HUDEP-2 (cell line): ENCODE data around the gene FHDC1.

Experiments used
- DNase-seq, 76 experiments: peaks; one replicate each; lab custom pipeline; 2025; ENCODE audit not compliant: unreplicated experiment in 76 of 76; lab: John Stamatoyannopoulos, UW

The FHDC1 gene

GRCh38 chr4:152936446-152937335 lies 568 bp downstream of the FHDC1 start:
- peak in 40 of 76 experiments; percentile 3 to 57 (median 35) for DNase-seq

DNA sequence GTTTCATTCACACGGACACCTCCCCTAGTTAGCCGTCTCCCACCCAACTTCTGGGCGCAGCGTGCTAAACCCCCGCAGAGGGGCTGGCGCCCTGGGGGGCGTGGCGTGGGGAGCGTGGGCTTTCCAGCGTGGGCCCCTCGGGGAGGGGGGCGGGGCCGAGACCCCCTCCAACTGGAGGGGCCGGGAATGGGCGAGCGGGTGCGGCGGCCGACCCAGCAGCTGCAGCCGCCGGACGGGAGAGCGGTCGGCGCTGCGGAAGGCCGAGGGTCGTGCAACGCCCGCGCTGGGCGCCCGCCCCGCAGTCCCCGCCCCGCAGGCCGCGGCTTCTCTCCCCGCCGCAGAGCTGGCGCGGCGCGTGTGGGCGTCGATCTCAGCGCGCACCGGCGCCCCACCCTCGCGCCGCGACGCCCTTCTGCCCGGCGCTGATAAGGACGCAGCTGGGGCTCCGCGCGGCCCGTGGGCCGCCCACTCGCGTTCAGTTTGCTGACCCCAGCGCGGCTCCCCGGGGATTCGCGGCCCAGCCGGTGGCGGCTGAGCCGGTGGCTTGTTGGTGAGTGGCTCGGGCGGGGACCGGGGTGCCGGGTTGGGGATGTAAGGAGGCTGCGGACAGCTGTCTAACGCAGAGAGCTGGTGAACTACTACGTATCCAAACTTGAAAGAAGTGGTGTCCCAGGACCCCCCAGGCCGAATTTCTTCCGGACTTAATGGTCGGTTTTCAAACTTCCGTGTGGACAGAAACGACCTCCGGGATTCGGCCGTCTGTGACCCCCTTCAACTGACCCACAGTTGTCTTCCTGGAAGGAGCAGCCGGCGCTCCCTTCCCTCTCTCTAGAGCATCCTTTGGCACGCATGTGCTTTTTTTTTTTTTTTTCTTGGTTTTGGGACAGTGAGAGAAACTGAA lies 1.5 kb downstream of the FHDC1 start:
- peak in 68 of 76 experiments; percentile 2 to 80 (median 48) for DNase-seq

DNA sequence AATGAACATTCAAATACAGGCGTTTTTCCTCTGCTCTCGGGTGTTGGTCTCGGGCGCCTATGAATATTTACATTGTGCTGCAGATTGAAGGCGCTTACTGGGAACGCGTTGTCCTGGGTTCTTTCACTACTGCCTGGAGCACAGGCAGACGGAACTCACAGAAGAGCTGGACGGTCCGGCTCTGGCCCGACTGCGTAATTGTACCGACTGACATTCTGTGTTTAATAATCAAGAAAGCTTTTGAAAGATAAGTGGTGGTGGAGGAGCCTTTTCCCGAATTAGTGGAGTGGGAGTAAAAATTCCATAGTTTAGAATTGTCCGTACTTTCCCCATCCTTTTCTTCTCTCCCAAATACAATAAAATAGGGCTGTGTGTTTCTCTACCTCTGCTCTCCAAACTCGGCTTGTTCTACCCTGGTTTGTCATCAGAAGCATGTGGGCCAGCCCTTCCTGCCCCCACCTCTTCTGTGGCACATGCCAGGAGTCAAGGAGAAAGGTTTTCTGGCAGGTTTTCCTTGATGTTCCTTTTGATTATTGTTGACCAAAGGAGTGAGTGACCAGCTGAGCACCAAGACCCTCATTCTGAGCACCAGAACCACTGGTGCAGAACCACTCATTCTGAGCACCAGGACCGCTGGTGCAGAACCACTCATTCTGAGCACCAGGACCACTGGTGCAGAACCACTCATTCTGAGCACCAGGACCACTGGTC lies 2.3 kb downstream of the FHDC1 start:
- peak in 1 of 76 experiments; percentile 10 for DNase-seq

DNA sequence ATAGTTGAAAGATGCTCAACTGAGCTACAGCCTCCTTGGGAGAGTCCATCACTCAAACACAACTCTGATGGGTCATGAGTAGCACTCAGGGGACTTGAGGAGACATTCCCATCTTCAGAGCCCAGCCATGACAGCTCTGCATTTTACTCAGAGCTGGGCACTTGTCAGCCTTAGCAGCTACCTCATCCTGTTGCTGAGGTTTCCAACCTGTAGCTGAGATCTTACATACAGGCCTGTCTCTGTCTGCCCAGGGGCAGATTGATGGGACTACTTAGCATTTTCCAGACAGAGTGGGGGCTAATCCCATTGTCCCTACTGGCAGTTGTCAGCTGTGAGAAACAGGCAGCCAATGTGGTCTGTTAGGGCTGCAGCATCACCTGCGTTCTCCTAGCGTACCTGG lies 3.5 kb downstream of the FHDC1 start:
- no peak for DNase-seq

GRCh38 chr4:152940461-152940860 lies 4.3 kb downstream of the FHDC1 start:
- DNase-seq = peak in 1 of 76 experiments; percentile 4

GRCh38 chr4:152941411-152941810 lies 5.3 kb downstream of the FHDC1 start:
- DNase-seq = no peak

DNA sequence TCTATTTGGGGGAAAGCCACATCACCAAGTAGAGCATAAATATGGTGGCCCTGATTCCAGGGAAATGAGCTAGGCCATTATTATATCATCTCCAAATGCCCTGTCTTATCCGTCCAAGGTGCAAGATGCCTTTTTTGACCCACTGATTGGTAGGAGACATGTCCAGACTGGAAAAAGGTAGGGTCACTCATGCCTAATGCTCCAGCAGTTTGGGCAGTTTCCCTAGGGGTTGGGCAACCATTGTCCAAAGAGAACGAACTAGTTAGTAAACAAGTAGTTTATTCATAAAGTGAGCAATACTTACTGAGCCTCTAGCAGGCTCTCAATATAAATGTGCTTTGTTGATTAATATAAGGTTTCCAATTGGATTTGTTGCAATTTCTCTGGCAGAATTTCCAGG lies 6.2 kb downstream of the FHDC1 start:
- DNase-seq = no peak

DNA sequence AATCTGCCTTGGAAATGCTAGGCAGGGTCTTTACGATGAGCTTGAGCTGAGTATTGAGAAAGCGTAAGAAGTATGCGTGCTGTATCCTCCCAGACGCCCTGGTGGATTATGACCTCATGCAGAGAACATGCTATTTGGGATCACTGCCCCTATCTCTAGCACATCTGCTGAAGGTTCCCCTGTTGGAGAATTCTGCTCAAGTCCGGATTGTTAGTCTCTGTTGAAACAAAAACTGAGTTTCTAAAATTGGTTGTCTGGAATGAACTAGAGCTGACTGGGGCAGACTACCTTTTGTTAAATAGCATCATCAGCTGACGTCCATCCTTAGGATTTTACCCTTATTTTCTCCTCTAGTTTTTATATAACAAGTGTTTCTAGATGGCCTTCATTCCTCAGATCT lies 7.5 kb downstream of the FHDC1 start:
- no peak for DNase-seq

GRCh38 chr4:152944666-152945320 lies 8.7 kb downstream of the FHDC1 start:
- no peak for DNase-seq

DNA sequence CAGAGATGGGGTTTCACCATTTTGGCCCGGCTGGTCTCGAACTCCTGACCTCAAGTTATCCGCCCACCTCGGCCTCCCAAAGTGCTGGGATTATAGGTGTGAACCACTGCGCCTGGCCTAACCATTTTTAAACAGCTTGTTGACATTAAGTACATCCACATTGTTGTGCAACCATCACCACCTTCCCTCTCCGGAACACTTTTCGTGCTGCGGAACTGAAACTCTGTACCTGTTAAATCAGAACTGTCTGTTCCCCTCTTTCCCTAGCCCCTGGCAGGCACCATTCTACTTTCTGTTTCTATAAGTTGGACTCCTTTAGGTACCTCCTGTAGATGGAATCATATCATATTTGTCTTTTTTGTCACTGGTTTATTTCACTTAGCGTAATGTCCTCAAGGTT lies 9.5 kb downstream of the FHDC1 start:
- no peak for DNase-seq

GRCh38 chr4:152946446-152946845 lies 10.3 kb downstream of the FHDC1 start:
- no peak for DNase-seq

DNA sequence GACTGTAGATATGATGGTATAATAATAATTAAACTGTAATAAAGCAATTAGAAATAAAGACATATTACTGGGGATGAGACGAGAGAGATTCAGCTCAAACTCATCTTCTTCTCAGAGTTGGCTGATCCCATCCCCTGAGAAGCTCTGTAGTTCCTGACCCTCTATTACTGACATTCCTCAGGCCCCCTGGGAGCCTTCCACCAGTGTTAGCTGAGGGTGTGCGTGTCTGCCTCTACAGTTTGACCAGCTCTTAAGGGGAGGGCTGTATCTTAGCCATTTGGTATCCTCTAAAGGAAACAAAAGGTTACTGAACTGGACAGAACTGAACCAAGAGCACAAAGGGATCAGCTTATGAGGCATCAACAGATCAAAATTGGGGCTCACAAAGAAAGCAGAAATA lies 11.2 kb downstream of the FHDC1 start:
- DNase-seq = no peak

- DNase-seq = no peak
Observed at GRCh38 chr4:152949930-152950329, 13.8 kb downstream of the FHDC1 start.

- DNase-seq = no peak
Observed at GRCh38 chr4:152950402-152951274, 14.5 kb downstream of the FHDC1 start.

- no peak for DNase-seq
Observed at GRCh38 chr4:152951348-152951747, 15.2 kb downstream of the FHDC1 start.

DNA sequence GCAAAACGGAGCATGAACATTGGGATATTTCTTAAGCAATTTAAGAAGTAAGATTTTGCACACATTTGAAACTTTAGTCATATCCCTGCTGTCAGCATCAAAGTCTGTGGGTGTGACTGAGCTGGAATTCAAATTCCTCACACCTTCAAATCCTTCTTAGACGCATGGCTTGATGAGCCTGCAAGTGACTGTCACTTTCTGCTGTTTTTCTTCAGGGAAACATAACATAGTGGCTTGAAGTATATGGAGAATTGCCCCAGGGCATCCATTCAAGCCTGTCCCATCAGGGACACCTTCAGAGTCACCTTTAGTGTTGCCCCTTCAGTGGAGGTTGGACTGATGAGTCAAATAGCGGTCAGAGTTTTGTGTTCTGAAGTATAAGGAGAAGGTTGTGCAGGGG lies 17.4 kb downstream of the FHDC1 start:
- no peak for DNase-seq

DNA sequence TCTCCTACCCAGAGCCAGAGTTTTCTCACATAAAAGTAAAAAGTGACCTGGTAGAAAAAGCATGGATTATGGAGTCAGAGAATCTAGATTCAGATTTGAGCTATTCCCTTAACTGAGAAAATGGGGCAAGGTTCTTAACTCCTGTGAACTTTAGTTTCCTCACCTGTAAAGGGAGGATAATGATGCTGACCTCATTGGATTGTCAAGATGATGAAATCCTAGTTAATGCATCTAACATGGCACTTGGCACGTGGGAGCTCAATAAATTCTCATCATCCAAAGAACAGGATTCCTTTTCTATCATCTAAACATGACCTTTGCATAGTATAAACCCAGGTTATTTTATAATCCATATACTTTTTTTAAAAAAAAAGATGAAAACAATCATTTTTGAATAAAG lies 18.6 kb downstream of the FHDC1 start:
- no peak for DNase-seq

- DNase-seq = no peak
Observed at GRCh38 chr4:152956147-152956546, 20.0 kb downstream of the FHDC1 start.

DNA sequence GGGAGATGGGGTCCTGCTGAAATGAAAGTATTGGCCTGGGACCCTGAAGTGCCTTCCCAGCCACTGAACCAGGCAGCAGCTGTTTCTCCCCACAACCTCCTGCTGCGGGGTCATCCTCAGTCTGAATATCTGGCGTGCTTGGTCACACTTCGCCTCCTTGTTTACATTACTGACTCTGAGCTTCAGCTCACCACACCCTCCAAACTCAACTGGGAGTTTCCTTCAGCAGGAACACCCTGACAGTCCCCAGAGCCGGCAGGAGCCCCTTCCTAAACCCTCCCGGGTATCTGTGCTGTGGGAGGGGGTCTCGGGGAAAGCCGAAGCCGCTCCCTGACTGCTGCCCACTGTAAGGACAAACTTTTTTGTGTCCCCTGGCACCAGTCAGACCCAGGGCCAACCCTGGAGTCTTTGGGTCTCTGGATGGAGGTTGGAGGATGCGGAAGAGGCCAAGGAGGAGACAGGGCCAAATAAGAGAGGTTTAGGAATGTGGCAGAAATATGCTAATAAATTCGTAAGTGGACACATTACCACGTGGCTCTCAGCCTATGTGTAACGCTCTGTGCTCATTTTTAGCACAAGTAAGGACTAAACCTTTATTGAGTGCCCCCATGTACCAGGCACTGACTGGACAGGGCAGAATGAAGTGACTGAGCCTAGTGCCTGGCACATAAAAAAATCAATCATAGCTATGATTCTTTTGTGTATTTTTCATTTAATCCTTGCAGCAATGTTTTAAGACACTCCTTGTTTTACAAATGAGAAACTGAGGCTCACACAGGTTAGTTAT lies 20.7 kb downstream of the FHDC1 start:
- DNase-seq = peak in 5 of 76 experiments; percentile 4 to 27 (median 7)
